K562 (cell line): ENCODE results near the gene CPT1A. TPM values are rescaled to one million over a fixed set of nuclear protein-coding genes. Genes with fewer than 3 reads are reported as not detected.

ENCODE experiments used
- ATAC-seq: fragments of 200-7000 bp; cut with Tn5 transposase; 3 replicates; pipeline ENCODE4 v1.9.1; 2020; ENCODE audit warnings: moderate library complexity
- BruUV-seq: library from RNA; stranded (reverse); fragments of 400-500 nt; replicated peaks from 2 replicates; lab custom pipeline; 2021; lab: Mats Ljungman, UMichigan
- CTCF ChIA-PET: fragments of 300-600 bp; formaldehyde crosslinking; extraction: SDS; loops from one replicate; lab custom pipeline; 2021; ENCODE audit warnings: low intra/inter-chr PET ratio; lab: Yijun Ruan, JAX
- POLR2A ChIA-PET: fragments of 300-600, 350-650 bp; sonication (Branson Sonifier 250); formaldehyde crosslinking; extraction: SDS; loops from one replicate; lab custom pipeline; 2021; ENCODE audit warnings: antibody characterized with exemption, inconsistent platforms; lab: Yijun Ruan, JAX
- DNase-seq, 4 experiments: peaks; one replicate each; pipeline versions ENCODE4 v3.0.0 to v3.0.0-alpha.2; 2011 to 2018; ENCODE audit warnings: low spot score in 3 of 4, mixed read lengths in 3 of 4; ENCODE audit errors: extremely low read depth in 1 of 4
- FAIRE-seq: peaks from 2 replicates; lab custom pipeline; 2011; peaks lifted over from hg19 to GRCh38; lab: Jason Lieb, UNC
- H2AFZ ChIP-seq: 2 replicates; pipeline ENCODE4 v1.6.0; 2011; ENCODE audit warnings: low read depth, low read length, control low read depth, inconsistent platforms
- H3K27ac ChIP-seq: fragments of 200-600 bp; 3 replicates; pipeline ENCODE4 v1.8.0; 2011; ENCODE audit warnings: low read depth, mild to moderate bottlenecking, control low read depth, inconsistent platforms, low read length, moderate library complexity, mixed read lengths; ENCODE audit errors: extremely low read depth
- H3K27me3 ChIP-seq, 2 experiments: fragments of 300-600 bp in 1 of 2; 2 replicates in 1 of 2; 3 replicates in 1 of 2; pipeline versions ENCODE4 v1.6.0 to v1.8.0; 2011; ENCODE audit warnings: inconsistent platforms in 2 of 2, low read length in 2 of 2, mild to moderate bottlenecking in 1 of 2, mixed read lengths in 1 of 2, moderate library complexity in 1 of 2; ENCODE audit not compliant: control insufficient read depth in 2 of 2, insufficient read depth in 2 of 2
- H3K36me3 ChIP-seq: fragments of 300-600 bp; 3 replicates; pipeline ENCODE4 v1.8.0; 2011; ENCODE audit warnings: mild to moderate bottlenecking, low read length, inconsistent platforms; ENCODE audit not compliant: control insufficient read depth, insufficient read depth
- H3K4me1 ChIP-seq, 2 experiments: fragments of 200-600 bp in 1 of 2; replicated peaks in 1 of 2; 2 replicates in 1 of 2; 3 replicates in 1 of 2; pipeline versions ENCODE4 v1.5.1 to v1.8.0; 2011; ENCODE audit warnings: inconsistent platforms in 2 of 2, low read length in 2 of 2, mild to moderate bottlenecking in 1 of 2, mixed read lengths in 1 of 2, moderate library complexity in 1 of 2; ENCODE audit not compliant: control insufficient read depth in 2 of 2, insufficient read depth in 2 of 2
- H3K4me2 ChIP-seq: 2 replicates; pipeline ENCODE4 v1.6.1; 2011; ENCODE audit warnings: low read length, control low read depth, inconsistent platforms, mixed read lengths; ENCODE audit not compliant: insufficient read depth
- H3K4me3 ChIP-seq: fragments of 200-600 bp; sonication (generic), shearing (Covaris generic); 2 replicates; pipeline ENCODE4 v1.5.1; 2016; ENCODE audit warnings: control low read depth, inconsistent platforms
- H3K79me2 ChIP-seq: fragments of 200-600 bp; 3 replicates; pipeline ENCODE4 v1.8.0; 2011; ENCODE audit warnings: low read length, inconsistent platforms; ENCODE audit not compliant: control insufficient read depth, insufficient read depth
- H3K9ac ChIP-seq, 2 experiments: 2 replicates each; pipeline versions ENCODE4 v1.6.0 to v1.6.1; 2011; ENCODE audit warnings: low read depth in 2 of 2, low read length in 2 of 2, control low read depth in 1 of 2, inconsistent platforms in 1 of 2, mild to moderate bottlenecking in 1 of 2, mixed read lengths in 1 of 2; ENCODE audit not compliant: insufficient read depth in 1 of 2
- H3K9me1 ChIP-seq: one replicate; pipeline ENCODE4 v1.6.0; 2011; ENCODE audit warnings: inconsistent platforms, mild to moderate bottlenecking, low read length, moderate library complexity; ENCODE audit not compliant: control insufficient read depth, insufficient read depth
- H3K9me3 ChIP-seq: replicated peaks from 2 replicates; pipeline ENCODE4 v1.5.1; 2011; ENCODE audit warnings: low read depth, low read length, inconsistent platforms; ENCODE audit not compliant: control insufficient read depth, insufficient read depth
- H4K20me1 ChIP-seq: replicated peaks from 2 replicates; pipeline ENCODE4 v1.6.1; 2011; ENCODE audit warnings: low read length, inconsistent platforms, mixed read lengths; ENCODE audit not compliant: control insufficient read depth, insufficient read depth
- CEBPB ChIP-seq: fragments of 450-650 bp; IDR thresholded peaks from 2 replicates; pipeline ENCODE4 v1.6.1; 2016; ENCODE audit warnings: missing genetic modification characterization, missing compliant biosample characterization
- GTF2A2 ChIP-seq: IDR thresholded peaks from 2 replicates; pipeline ENCODE4 v1.6.1; 2016; ENCODE audit warnings: mild to moderate bottlenecking, missing genetic modification characterization, missing compliant biosample characterization
- HBP1 ChIP-seq: fragments of 450-650 bp; formaldehyde crosslinking; IDR thresholded peaks from 2 replicates; pipeline ENCODE4 v1.4.0; 2022; ENCODE audit warnings: missing genetic modification characterization
- MEF2D ChIP-seq: conservative IDR thresholded peaks from 2 replicates; pipeline ENCODE4 v1.6.1; 2016; ENCODE audit warnings: low read depth, missing genetic modification characterization, missing compliant biosample characterization
- MTA3 ChIP-seq: fragments of 450-650 bp; formaldehyde crosslinking; IDR thresholded peaks from 2 replicates; pipeline ENCODE4 v1.6.1; 2017; ENCODE audit warnings: mild to moderate bottlenecking, borderline replicate concordance
- NCOA6 ChIP-seq: fragments of 450-650 bp; IDR thresholded peaks from 2 replicates; pipeline ENCODE4 v1.6.1; 2017; ENCODE audit warnings: mild to moderate bottlenecking
- POLR2B ChIP-seq: fragments of 450-650 bp; IDR thresholded peaks from 2 replicates; pipeline ENCODE4 v1.6.1; 2018; ENCODE audit warnings: low read depth; ENCODE audit not compliant: partially characterized antibody
- SRF ChIP-seq, 2 experiments: fragments of 250-450, 450-650 bp in 1 of 2; sonication (Bioruptor Pico) in 1 of 2; sonication (generic) in 1 of 2; formaldehyde crosslinking; IDR thresholded peaks; 2 replicates each; pipeline versions ENCODE4 v1.5.0 to v1.5.1; 2020 to 2022; ENCODE audit warnings: mild to moderate bottlenecking in 1 of 2, missing genetic modification reagents in 1 of 2
- SRSF3 ChIP-seq: fragments of 200-400 bp; formaldehyde crosslinking; IDR thresholded peaks from 2 replicates; pipeline ENCODE4 v1.6.1; 2016; ENCODE audit warnings: mild to moderate bottlenecking, low read length, moderate library complexity; ENCODE audit not compliant: insufficient read depth
- ZNF277 ChIP-seq: fragments of 250-450 bp; sonication (Bioruptor Pico); IDR thresholded peaks from 2 replicates; pipeline ENCODE4 v1.8.0; 2022; ENCODE audit warnings: inconsistent platforms, mild to moderate bottlenecking, moderate library complexity, borderline replicate concordance
- ZNF75A ChIP-seq: fragments of 450-650 bp; formaldehyde crosslinking; IDR thresholded peaks from 2 replicates; pipeline ENCODE4 v1.4.0; 2020; ENCODE audit warnings: mild to moderate bottlenecking
- WGBS: fragments of 100-300 bp; shearing (Covaris generic); methylation state at CpG from one replicate; pipeline ENCODE4 v1.1.6; 2016; ENCODE audit warnings: low coverage, mixed read lengths; ENCODE audit not compliant: insufficient coverage; ENCODE audit errors: missing lambda C conversion rate; 5-methylcytosine and 5-hydroxymethylcytosine counted together
- in situ Hi-C: fragments of 300-500 bp; cut with MboI; formaldehyde crosslinking; loops from 4 replicates; pipeline ENCODE4 v1.15.0; 2018; ENCODE audit warnings: inconsistent platforms, mixed read lengths
- intact Hi-C: fragments of 100-400 bp; cut with micrococcal nuclease; formaldehyde crosslinking; loops from 2 replicates; pipeline ENCODE4 v1.14.2; 2022
- polyA plus RNA-seq, 8 experiments: library from polyadenylated mRNA; depleted of rRNA in 4 of 8; stranded (reverse) in 5 of 8; unstranded in 3 of 8; fragments of >200 nt; fragmentation: Nextera tagmentation in 2 of 8; fragmentation: Illumina TruSeq in 1 of 8; extraction: Ambion mirVana in 2 of 8; extraction: Trizol in 1 of 8; gene quantifications; 2 replicates each; pipeline versions ENCODE4 v1.2.1 to v1.2.3, GENCODE V29; 2011 to 2014; ENCODE audit warnings: inconsistent platforms in 1 of 8, missing spikeins in 1 of 8
- total RNA-seq, 7 experiments: library from RNA; depleted of rRNA in 6 of 7; stranded (reverse); fragments of >200 nt in 6 of 7; fragmentation: Illumina TruSeq in 2 of 7; extraction: Trizol in 2 of 7; gene quantifications; 2 replicates each; pipeline versions ENCODE4 v1.2.1 to v1.2.3, GENCODE V29; 2011 to 2021; ENCODE audit warnings: low replicate concordance in 1 of 7
- TF ChIP-seq, protein P1 (sequence below): fragments of 450-650 bp; formaldehyde crosslinking; IDR thresholded peaks from 2 replicates; pipeline ENCODE4 v1.4.0; 2022; ENCODE audit warnings: missing genetic modification characterization

The CPT1A gene
- total and polyA plus RNA-seq, 9 of the 15 experiments (the other 6 are each of a cell fraction or from before 2014, with no cell fraction given) = 2.6 to 29.1 (median 12.3) TPM

DNA sequence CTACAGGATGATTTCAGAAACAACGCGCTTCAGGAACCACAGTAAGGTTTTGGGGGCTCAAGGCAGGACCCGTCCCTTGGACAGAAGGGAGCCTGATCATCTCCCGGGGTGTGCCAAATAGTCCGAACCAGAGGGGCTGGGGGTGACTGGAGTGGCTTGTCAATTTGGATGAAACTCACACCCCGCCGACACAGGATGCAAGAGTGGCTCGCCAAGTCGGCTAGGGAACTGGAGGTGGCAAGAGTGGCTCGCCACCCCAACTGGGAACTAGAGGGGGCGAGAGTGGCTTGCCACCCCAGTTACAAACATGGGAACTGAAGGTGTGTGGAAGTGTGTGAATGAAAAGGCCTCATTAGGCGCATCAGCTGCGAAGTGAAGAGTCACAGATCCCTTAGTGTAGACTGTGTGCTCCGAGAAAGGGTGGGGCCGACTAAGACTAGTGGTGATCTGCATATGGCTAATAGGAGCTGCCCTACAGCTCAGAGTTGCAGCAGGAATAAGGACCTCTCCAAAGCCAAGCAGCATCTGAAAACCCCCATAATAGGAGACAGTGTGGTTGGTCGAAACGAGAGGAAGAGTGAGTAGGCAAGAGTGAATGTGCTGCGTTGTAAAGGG is 26.6 kb upstream of the CPT1A start:
- WGBS = 73% methylated on average over 18 of the region's 18 CpGs
- Histone ChIP-seq H3K9me3 (0 out of 2 replicates have a peak, but pooled peaks cover 4% of the 10 kb centered on the region), H3K27me3 (no peaks in the 10 kb centered on the region), H3K4me3 (no peak overlapping the region), H3K4me2 (no peak overlapping the region), H3K79me2 (no peaks in the 10 kb centered on the region), H2AFZ (no peak overlapping the region)
- intact Hi-C loops = loop anchor here (5.0 kb wide), 1 partner anchor 236 kb away; no protein-coding TSS in a partner anchor
- DNase-seq = no peak
- ATAC-seq = peak; percentile 23; the same call in 1 of the 3 replicates
- POLR2A ChIA-PET = no interaction called here
- CTCF ChIA-PET = no interaction called here
- TF ChIP-seq SRSF3 (no peak), HBP1 (no peak), SRF (CRISPR knock-in tag; IDR thresholded peaks at IDR 0.05) (no peak), GTF2A2 (tag) (no peak), CEBPB (tag) (no peak), MEF2D (no peak), ZNF75A (CRISPR knock-in tag) (no peak), POLR2B (no peak), MTA3 (no peak), NCOA6 (no peak), ZNF277 (CRISPR knock-in tag) (no peak)
- TF ChIP-seq, protein P1, sequence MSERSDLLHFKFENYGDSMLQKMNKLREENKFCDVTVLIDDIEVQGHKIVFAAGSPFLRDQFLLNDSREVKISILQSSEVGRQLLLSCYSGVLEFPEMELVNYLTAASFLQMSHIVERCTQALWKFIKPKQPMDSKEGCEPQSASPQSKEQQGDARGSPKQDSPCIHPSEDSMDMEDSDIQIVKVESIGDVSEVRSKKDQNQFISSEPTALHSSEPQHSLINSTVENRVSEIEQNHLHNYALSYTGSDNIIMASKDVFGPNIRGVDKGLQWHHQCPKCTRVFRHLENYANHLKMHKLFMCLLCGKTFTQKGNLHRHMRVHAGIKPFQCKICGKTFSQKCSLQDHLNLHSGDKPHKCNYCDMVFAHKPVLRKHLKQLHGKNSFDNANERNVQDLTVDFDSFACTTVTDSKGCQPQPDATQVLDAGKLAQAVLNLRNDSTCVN = no peak
- TF ChIP-seq, all 486 proteins: peak for 0
- no peaks in the 10 kb centered on the region for H3K9me1 ChIP-seq
- no peaks in the 10 kb centered on the region for H4K20me1 ChIP-seq
- FAIRE-seq = no peak
- in situ Hi-C loops = no loop called here
- H3K36me3 ChIP-seq = no peaks in the 10 kb centered on the region
- H3K27ac ChIP-seq = no peak overlapping the region
- BruUV-seq = no TSS peak
- H3K9ac ChIP-seq = no peak overlapping the region; a peak in 1 of 4 replicates
- H3K4me1 ChIP-seq = peaks cover 0 to 15% of the 10 kb centered on the region in 2 experiments; a peak in 2 of 5 replicates
